ENCODE data around the gene ASB8. TPM values are rescaled to one million over a fixed set of nuclear protein-coding genes. Genes with fewer than 3 reads are reported as not detected.

ASB8 gene
- total RNA-seq, 1 donor from 2014 or later: 24.8 TPM

- no peaks in the 10 kb centered on the region for H3K27me3 Mint-ChIP-seq (ENCODE audit: low read depth)
- DNase-seq (ENCODE audit: low spot score in 2 of 2, unreplicated experiment in 2 of 2): no peak
These were observed 37.5 kb upstream of the ASB8 start for GRCh38 chr12:48194799-48195201.

GRCh38 chr12:48193623-48194022 is 36.3 kb upstream of the ASB8 start:
- no peaks in the 10 kb centered on the region for H3K27me3 Mint-ChIP-seq (ENCODE audit: low read depth)
- H3K36me3 Mint-ChIP-seq: no peaks in the 10 kb centered on the region
- TF ChIP-seq CTCF (IDR thresholded peaks at IDR 0.05; ENCODE audit: unreplicated experiment): no peak
- H3K4me3 Mint-ChIP-seq: no peak overlapping the region
- H3K4me1 Mint-ChIP-seq: peaks cover 70% of the 10 kb centered on the region
- peak overlapping the region; percentile 92 for H3K27ac Mint-ChIP-seq
- no peak for DNase-seq (ENCODE audit: low spot score in 2 of 2, unreplicated experiment in 2 of 2)
- H3K9me3 Mint-ChIP-seq: no peaks in the 10 kb centered on the region

More at GRCh38 chr12:48194799-48195201, 37.5 kb upstream of the ASB8 start:
- no peak for TF ChIP-seq CTCF (IDR thresholded peaks at IDR 0.05; ENCODE audit: unreplicated experiment)
- peak overlapping the region; percentile 4 for H3K4me3 Mint-ChIP-seq
- H3K4me1 Mint-ChIP-seq: peaks cover 75% of the 10 kb centered on the region
- peak overlapping the region; percentile 92 for H3K27ac Mint-ChIP-seq
- no peaks in the 10 kb centered on the region for H3K36me3 Mint-ChIP-seq
- H3K9me3 Mint-ChIP-seq: no peaks in the 10 kb centered on the region

GRCh38 chr12:48192861-48193260 is 35.5 kb upstream of the ASB8 start:
- no peak for DNase-seq (ENCODE audit: low spot score in 2 of 2, unreplicated experiment in 2 of 2)
- H3K4me3 Mint-ChIP-seq: no peak overlapping the region
- peaks cover 63% of the 10 kb centered on the region for H3K4me1 Mint-ChIP-seq
- no peaks in the 10 kb centered on the region for H3K36me3 Mint-ChIP-seq
- peak overlapping the region; percentile 64 for H3K27ac Mint-ChIP-seq
- H3K9me3 Mint-ChIP-seq: no peaks in the 10 kb centered on the region
- no peak for TF ChIP-seq CTCF (IDR thresholded peaks at IDR 0.05; ENCODE audit: unreplicated experiment)
- peaks cover 6% of the 10 kb centered on the region for H3K27me3 Mint-ChIP-seq (ENCODE audit: low read depth)

- no peak for DNase-seq (ENCODE audit: low spot score in 2 of 2, unreplicated experiment in 2 of 2)
- peaks cover 55% of the 10 kb centered on the region for H3K4me1 Mint-ChIP-seq
- no peak overlapping the region for H3K4me3 Mint-ChIP-seq
- no peaks in the 10 kb centered on the region for H3K9me3 Mint-ChIP-seq
- peak overlapping the region; percentile 18 for H3K27ac Mint-ChIP-seq
- no peak for TF ChIP-seq CTCF (IDR thresholded peaks at IDR 0.05; ENCODE audit: unreplicated experiment)
- no peaks in the 10 kb centered on the region for H3K36me3 Mint-ChIP-seq
- peaks cover 21% of the 10 kb centered on the region for H3K27me3 Mint-ChIP-seq (ENCODE audit: low read depth)
These were observed 33.8 kb upstream of the ASB8 start for GRCh38 chr12:48191096-48191495.

GRCh38 chr12:48189331-48190125 is 32.2 kb upstream of the ASB8 start:
- peaks cover 54% of the 10 kb centered on the region for H3K4me1 Mint-ChIP-seq
- H3K4me3 Mint-ChIP-seq: no peak overlapping the region
- H3K9me3 Mint-ChIP-seq: no peaks in the 10 kb centered on the region
- H3K36me3 Mint-ChIP-seq: no peaks in the 10 kb centered on the region
- H3K27me3 Mint-ChIP-seq (ENCODE audit: low read depth): peaks cover 37% of the 10 kb centered on the region
- DNase-seq (ENCODE audit: low spot score in 2 of 2, unreplicated experiment in 2 of 2): peak in 1 of 2 experiments; percentile 81
- H3K27ac Mint-ChIP-seq: peak overlapping the region; percentile 22
- peak; percentile 88 for TF ChIP-seq CTCF (IDR thresholded peaks at IDR 0.05; ENCODE audit: unreplicated experiment)

Measured in mesothelial cell of epicardium (in vitro differentiated cells).